ENCODE data around the gene FBN1.

FBN1 gene

DNA sequence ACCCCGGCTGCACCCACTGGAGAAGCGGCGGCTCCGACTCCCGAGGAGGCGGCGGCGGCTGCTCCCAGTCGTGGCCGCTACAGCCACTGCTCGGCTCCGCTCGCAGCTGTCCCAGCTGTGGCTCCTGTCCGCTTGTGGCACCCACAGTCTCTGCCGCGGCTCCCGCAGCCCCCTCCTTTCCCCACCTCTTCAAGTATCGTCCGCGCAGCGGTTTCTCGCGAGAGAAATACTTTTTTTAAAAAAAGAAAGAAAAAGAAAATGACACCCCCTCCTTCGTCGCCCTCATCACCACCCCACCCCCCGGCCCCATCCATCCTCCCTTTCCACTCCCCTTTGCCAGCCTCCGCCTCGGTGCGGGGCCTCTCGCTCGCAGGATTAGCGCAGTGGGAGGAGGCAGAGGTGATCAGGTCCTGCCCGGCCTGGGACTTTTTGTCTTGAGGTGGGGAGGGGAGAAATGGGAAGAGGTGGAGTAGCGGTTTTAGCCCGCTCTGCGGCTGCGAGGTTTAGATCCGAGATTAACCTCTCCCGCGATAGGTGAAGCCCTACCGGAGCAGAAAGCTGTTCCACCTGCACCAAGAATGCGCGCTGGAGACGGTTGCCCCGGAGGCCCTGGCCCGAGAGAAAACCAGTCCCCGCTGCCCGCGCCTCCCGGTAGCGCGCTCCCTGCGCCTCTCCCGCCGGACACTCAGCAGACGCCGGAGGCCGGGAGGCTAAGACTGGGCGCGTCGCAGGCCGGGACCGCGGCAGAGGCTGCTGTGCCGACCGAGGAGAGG lies at the start of gene FBN1:
Gene FBN1, minus strand, starts transcription at position 152 of the 773 bp plus-strand sequence. CDS start 940 bp downstream, outside the sequence.
- no peak for DNase-seq (ENCODE audit: low spot score)

DNA sequence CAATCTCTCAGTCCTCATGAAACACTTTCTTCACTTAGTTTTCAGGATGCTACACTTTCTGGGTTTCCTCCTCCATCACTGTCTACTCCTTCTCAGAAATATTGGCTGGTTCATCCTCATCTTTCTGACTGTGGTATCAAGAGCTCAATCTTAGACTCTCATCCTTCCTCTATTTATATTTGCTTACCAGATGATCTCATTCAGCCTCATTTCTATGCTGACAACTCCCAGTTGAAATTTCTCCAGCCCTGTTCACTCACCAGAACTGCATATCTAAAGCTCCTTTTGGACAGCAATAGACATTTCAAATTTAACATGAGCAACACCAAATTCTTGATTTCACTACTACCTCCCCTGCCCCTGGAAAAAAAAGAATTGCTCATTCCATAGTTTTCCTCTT lies 48.0 kb upstream of the FBN1 start:
- no peak for DNase-seq (ENCODE audit: low spot score)

DNA sequence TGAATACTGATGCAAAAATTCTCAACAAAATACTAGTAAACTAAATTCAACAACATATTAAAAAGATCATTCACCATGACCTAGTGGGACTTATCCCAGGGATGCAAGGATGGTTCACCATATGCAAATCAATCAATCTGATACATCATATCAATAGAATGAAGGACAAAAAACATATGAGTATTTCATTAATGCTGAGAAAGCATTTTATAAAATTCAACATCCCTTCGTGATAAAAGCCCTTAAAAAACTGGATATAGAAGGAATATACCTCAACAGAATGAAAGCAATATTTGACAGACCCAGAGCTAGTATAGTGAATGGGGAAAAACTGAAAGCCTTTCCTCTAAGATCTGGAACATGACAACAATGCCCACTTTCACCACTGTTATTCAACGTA lies 43.0 kb upstream of the FBN1 start:
- DNase-seq (ENCODE audit: low spot score): no peak

DNA sequence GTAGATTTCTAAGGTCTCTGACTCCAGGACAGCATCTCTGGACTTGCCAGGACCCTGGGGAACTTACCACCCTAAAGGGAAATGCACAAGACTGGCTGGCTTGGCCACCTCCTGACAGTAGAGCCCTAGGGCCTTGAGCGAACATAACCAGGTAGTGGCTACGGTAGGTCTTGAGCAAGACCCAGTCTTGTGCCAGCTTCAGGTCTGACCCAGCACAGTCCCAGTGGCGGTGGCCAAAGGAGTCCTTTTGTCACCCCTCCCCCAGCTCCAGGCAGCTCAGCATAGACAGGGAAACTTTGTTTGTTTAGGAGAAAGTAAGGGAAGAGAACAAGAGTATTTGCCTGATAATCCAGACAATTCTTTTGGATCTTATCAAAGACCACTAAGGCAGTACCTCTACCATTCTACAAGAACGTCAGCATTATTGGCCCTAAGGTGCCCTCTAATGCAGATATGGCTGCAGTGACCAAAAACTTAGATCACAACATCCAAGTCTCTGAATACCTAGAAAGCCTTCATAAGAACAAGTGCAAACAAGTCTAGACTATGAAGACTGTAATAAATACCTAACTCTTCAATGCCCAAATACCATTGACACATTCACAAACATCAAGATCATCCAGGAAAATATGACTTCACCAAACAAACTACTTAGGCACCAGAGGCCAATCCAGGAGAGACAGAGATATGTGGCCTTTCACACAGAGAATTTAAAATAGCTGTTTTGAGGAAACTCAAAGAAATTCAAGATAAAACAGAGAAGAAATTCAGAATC lies 38.7 kb upstream of the FBN1 start:
- no peak for DNase-seq (ENCODE audit: low spot score)

DNA sequence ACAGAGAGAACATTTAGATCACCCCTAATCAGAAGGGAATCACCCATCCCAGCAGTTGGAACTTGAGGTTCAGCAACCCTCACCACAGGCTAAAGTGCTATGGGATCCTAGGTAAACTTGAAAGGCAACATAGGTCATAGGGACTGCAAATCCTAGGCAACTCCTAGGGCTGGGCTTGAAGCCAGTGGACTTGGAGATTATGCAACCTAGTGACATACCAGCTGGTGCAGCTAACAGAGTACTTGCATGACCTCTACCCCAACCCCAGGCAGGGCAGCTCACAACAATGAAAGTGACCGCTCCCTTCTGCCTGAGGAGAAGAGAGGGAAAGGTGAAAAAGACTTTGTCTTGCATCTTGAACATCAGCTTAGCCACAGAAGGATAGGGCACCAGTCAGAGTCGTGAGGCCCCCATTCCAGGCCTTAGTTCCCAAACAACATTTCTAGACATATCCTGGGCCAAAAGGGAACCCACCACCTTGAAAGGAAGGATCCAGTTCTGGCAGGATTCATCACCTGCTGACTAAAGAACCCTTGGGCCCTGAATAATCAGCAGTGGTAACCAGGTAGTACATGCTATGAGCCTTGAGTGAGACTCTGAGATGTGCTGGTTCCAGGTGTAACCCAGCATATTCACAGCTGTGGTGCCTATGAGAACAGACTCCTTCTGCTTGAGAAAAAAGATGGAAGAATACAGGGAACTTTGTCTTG lies 37.6 kb upstream of the FBN1 start:
- no peak for DNase-seq (ENCODE audit: low spot score)

DNA sequence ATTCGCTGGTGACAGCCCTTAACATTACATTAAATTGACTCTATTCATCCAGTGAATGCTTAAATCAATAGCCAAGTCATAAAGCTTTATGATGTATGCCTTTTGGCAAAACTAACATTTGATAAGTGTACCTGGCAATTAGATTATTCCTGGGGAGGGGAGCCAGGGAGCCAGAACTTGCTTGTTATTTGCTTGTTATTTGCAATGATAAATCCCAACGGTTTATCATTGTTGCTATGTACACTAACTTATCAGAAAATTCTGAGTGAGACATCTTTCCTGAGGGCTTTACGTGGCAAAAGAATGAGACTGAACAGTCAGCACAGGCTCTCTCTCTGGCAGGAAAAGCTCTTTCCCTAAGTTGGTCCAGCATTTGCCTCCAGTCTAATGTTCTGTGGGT lies 35.8 kb upstream of the FBN1 start:
- no peak for DNase-seq (ENCODE audit: low spot score)

DNA sequence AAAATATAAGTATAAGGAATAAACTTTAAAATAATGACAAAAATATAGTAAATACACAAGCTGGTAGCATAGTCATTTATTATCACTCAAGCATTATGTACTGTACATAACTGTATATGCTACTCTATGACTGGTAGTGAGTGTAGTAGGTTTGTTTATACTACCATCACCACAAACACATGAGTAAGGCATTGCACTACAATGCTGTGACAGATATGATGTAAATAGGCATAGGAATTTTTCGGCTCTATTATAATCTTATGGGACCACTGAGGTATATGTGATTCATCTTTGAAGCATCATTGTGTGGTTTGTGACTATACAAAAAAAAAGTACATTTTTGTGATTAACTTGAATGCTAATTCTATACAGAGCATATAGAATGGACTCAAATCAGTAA lies 35.3 kb upstream of the FBN1 start:
- DNase-seq (ENCODE audit: low spot score): no peak

DNA sequence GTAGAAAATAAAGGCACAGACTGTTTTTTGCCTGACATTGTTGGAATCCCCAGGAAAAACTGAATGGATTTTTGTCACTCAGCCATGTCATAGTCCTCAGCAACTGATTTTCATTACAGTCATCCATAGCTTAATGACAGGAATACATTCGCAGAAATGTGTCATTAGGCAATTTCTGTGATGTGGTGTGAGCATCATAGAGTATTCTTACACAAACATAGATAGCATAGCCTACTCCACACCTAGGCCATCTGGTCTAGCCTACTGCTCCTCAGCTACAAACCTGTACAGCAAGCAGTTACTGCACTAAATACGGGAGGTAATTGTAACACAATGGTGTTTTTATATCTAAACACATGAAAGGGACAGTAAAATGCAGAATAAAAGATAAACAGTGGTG lies 34.4 kb upstream of the FBN1 start:
- no peak for DNase-seq (ENCODE audit: low spot score)

DNA sequence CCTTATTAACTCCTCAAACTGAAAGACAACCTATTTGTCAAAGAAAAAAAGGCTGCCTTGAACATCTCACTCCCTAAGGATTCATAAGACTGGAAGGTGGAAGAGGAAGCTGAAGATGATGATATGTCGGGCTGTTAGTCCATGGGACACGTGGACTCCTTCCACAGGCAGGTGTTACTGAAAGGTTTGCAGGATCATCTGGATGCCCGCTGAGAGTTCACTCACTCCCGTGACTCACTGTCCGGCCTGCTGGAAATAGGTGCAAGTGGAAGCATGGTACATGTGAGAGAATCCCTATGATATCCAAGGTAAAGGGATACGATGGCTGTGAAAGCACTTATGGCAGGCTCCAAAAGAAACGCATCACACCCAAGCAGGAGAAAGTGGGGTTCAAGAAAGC lies 33.3 kb upstream of the FBN1 start:
- no peak for DNase-seq (ENCODE audit: low spot score)

DNA sequence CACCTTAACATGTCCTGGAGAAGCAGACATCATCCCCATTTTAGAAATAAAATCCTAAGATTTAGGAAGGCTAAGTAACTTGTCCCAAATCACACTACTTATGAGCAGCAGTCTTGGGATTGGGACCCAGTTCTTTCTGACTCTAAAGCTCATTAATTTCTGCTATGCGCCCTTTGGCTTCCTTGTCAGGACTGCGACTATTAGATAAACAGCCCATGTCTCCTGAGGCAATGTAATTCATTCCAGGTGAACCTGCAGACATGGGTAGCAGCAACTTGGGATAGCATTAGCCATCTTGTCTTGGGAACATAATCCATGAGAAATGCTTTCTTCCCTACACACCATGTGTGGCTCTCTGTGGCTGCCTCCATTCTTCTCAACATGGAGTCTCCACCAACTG lies 32.3 kb upstream of the FBN1 start:
- DNase-seq (ENCODE audit: low spot score): no peak

DNA sequence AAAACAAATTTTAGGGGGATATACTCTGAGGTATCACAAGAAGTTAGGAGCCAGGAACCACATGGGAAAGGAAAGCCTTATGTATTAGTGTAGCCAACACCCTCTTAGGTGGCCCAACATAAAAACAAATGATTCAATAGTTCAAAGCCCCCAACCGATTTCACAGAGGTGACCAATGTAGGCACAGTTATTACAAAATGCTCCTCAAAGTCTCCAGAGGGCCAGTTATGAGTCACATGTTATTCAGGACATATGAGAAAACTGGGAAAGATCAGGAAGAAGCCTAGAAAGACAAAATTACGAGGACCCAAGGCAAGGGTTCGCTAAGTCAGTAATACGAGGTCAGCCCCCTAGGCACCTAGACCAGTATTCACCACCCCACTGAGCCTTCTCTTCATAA lies 29.9 kb upstream of the FBN1 start:
- no peak for DNase-seq (ENCODE audit: low spot score)

DNA sequence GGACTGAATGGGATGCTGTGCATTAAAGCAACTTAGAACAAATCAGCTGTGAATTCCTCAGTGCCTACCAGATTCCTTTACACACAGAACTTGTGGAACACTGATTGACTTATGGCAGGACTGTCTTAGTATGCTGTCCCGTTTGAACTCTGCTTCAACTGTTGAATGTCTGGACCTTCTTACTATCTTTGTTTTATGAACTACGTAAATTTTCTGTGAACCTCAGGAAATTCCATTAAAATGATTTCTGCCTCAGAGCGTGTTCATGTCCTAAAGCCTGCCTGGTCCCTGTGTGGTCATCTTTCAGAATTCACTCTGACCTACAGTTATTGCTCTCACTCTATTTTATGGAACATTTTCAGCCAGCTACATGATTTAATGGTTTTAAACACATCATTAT lies 29.4 kb upstream of the FBN1 start:
- no peak for DNase-seq (ENCODE audit: low spot score)

DNA sequence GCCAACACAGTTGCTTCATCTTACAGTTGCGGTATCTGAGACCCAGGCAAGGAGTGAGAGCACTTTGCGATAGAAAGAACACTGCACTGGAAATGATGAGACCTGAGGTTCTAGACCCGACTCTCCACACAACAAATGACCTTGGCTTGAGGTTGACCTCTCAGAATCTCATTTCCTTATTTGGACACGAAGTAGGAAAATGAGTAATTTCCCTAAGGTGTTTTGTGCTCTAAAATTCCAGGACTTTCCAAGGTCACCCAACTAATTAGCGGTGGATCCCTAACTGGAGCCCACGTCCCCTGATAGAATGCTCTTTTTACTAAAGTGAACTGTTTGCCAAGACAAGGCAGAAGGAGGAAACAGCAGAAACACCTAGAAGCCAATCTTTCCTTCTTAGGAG lies 26.7 kb upstream of the FBN1 start:
- no peak for DNase-seq (ENCODE audit: low spot score)

DNA sequence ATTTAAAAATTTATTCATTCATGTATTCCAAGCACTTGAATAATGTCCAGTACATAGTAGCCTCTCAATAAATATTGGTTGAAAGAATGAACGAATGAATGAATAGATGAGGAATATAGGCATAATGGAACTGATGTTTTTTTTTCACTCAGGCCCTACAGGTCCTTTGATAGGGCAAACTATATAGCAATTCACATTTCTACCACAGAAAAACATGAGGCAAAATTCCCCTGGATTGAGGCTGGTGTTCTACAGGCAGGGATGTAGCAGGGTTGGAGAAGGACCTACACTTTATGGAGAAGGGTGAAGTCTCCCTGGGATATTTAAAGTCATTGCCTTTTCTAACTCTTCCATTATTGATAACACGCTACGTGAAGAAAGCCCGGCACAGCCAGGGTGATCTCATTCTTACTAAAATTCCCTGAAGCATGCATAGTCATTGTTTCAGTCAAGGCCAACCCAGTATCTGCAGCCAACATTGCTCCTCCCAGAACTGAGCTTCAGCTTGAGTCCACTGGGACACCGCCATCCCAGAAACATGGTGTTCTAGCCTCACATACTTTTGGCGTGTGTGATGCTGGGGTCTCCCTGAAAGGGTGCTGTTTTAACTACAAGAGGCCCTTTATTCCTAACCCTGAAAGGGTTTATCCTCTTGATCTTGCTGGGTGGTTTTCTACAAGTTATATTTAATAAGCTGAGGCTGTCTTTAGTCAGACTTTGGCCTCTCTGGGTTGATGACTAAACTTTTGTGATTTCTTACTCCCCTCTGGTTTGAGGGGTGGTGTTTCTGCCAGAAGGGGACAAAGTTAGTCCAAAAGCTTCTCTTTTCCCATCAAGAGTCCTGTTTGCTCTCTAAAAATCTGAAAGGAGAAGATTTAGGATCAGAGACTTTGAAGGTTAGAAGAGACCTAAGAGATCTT lies 25.9 kb upstream of the FBN1 start:
- no peak for DNase-seq (ENCODE audit: low spot score)

DNA sequence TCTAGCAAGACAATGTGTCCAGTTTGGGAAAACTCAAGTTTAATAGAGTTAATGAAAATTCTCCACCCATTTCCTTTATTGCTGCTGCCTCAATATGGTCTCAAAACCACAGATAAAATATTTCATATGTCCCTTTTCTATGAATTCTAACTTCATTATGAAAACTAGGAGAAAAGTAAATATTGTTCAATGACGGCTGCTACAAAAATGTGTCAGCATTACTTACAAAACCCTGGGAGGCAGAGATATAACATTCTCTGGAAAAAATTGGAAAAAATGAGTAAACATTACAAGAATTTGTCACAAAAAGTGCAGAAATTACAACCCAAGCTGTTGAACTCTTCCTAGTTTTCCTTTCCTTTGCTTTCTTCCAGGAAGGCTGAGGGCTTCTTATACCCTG lies 22.2 kb upstream of the FBN1 start:
- DNase-seq (ENCODE audit: low spot score): no peak

DNA sequence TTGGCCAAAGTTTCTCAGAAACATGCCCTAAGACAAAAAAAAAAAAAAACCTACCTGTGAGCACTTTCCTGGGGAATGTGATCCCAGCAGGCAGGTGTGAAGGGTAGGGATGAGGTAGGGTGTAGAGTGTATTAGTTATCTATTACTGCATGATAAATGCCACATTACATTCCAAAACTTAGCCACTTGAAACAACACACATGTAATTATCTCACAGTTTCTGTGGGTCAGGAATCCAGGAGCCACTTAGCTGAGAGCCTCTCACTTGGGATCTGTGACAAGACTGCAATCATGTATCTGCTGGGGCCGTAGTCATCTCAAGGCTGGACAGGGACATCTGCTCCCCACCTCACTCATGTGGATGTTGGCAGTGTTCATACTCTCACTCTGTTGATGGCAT lies 18.9 kb upstream of the FBN1 start:
- DNase-seq (ENCODE audit: low spot score): no peak

DNA sequence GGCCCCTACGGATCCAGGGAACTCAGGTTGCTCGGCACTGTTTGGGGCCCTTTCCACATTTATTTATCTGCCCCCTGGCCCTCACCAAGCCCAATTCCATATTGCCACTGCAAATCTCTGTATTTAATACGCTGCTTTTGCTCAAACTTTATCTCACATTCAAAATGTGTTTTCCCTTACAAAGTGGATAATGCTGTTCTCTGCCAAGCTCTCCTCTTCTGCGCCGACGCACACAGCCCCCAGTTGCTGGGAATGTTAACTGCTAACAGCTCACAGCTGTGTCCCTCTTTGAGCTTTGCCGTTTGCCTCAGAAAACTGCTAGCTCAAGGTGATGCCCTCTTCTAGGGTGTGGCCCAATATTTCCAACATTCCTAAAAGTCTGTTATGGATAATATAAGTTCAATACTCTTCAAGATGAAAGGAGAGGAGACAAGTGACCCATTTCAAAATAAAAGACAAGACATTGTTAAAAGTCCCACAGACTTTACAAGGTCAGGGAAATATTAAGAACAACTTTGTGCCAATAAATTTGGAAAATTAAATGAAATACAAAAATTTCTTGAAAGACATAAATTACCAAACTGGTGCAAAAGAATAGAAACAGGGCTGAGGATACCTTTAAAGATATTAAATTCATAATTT lies 12.6 kb upstream of the FBN1 start:
- no peak for DNase-seq (ENCODE audit: low spot score)

DNA sequence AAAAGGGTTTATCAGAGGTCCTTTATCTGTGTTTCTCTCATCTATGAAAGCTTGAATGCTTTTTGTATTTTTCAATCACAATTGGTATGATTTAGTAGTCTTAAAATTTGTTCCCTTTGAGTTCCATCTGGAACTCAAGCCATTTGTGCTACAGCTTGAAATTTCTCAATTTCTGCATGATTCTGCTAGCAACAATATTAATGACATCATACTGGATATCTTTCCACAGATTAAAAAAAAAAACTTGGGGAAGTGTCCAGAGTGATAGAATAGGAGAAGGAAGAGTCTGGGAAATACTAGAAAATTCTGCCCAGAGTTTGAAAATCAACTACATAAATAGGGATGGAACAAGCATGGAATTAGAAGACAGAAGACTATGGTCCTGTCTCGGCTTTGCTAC lies 9.3 kb upstream of the FBN1 start:
- no peak for DNase-seq (ENCODE audit: low spot score)

DNA sequence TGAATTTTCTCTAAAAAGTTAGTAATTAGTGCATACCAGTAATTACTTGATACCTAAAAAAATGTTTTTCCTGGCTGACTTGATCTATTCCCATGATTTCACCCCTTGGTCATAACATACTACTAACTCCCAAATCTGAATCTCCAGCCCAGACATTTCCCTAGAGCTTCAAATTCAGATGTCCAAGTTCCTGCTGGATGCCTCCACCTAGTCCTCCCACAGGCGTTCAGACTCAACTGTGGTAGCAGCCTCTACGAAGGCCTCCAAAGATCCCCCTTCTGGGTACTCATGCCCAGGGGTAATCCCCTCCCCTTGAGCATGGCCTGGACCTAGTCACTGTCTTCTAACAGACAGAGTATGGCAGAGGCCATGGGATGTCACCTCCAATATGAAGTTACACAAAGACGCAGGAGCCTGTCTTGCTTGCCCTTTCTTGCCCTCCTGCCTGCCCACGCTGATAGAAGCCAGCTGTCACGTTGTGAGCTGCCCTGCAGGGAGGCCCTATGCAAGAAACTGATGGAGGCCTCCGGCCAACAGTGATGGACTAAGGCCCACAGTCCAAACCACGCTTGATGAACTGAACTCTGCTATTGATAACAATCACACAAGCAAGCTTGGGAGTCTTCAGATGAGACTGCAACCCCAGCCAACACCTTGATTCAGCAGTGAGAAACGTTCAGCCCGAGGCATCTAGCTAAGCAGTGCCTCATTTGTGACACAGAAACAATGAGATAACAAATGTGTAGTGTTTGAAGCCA lies 8.6 kb upstream of the FBN1 start:
- no peak for DNase-seq (ENCODE audit: low spot score)

DNA sequence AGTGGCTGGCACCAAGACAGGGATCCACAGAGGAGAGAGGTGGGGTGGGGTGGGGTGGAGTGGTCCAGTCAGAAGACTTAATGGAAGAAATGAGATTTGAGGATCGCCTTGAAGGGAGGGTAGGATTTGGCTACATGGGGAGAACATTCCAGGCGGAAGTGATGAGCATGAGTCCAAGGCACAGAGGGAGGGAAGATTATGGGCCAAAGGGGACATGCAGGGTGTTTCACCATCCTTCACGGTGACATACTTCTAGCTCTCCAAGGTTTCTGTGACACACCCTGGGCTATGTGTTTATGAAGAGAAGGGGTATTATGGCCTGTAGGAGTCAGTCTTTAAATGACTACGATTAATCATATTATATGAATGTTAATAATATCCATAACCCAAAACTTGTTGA lies 7.7 kb upstream of the FBN1 start:
- no peak for DNase-seq (ENCODE audit: low spot score)

All from hematopoietic multipotent progenitor cell treated with erythropoietin and hydrocortisone succinate and interleukin-3 and kit ligand, for 17 days (in vitro differentiated cells).